Activated CD8-positive, alpha-beta T cell treated with anti-CD3 and anti-CD28 coated beads for 36 hours (primary cell): ENCODE results near the gene EFNA4. TPM values are rescaled to one million over a fixed set of nuclear protein-coding genes. Genes with fewer than 3 reads are reported as not detected.

Experiments
- ATAC-seq: fragments of 200-7000 bp; cut with Tn5 transposase; one replicate; pipeline ENCODE4 v1.10.0; 2021; ENCODE audit warnings: mild to moderate bottlenecking, moderate library complexity
- CTCF ChIA-PET: fragments of 350-600 bp; sonication (Branson Sonifier 250); formaldehyde crosslinking; loops from one replicate; lab custom pipeline; 2021; ENCODE audit warnings: antibody characterized with exemption; lab: Charles Lee
- POLR2A ChIA-PET: fragments of 350-600 bp; sonication (Branson Sonifier 250); formaldehyde crosslinking; loops from one replicate; lab custom pipeline; 2021; ENCODE audit warnings: antibody characterized with exemption; lab: Charles Lee
- DNase-seq: peaks from one replicate; pipeline ENCODE4 v3.0.0-alpha.2; 2020
- H3K27ac Mint-ChIP-seq: one replicate; pipeline ENCODE4 v1.8.0; 2021; ENCODE audit warnings: mild to moderate bottlenecking, mixed read lengths
- H3K27me3 Mint-ChIP-seq: one replicate; pipeline ENCODE4 v1.8.0; 2021; ENCODE audit warnings: mixed read lengths
- H3K36me3 Mint-ChIP-seq: one replicate; pipeline ENCODE4 v1.8.0; 2021; ENCODE audit warnings: low read depth, mixed read lengths
- H3K4me1 Mint-ChIP-seq: one replicate; pipeline ENCODE4 v1.8.0; 2021; ENCODE audit warnings: low read depth, mixed read lengths
- H3K4me3 Mint-ChIP-seq: one replicate; pipeline ENCODE4 v1.8.0; 2021; ENCODE audit warnings: mild to moderate bottlenecking, moderate library complexity, mixed read lengths
- H3K9me3 Mint-ChIP-seq: one replicate; pipeline ENCODE4 v1.8.0; 2021; ENCODE audit warnings: mixed read lengths
- CTCF ChIP-seq: fragments of 200-600 bp; IDR thresholded peaks from one replicate; pipeline ENCODE4 v1.8.0; 2022; ENCODE audit warnings: antibody characterized with exemption, mild to moderate bottlenecking
- intact Hi-C: fragments of 100-400 bp; cut with micrococcal nuclease; formaldehyde crosslinking; loops from one replicate; pipeline ENCODE4 v1.10.0; 2022
- total RNA-seq, 2 experiments: library from RNA; stranded (reverse); gene quantifications; one replicate each; pipeline ENCODE4 v1.2.3, GENCODE V29; 2021

The EFNA4 gene
- total RNA-seq, 2 experiments from 2014 or later: 7.1 to 7.8 TPM

- H3K36me3 Mint-ChIP-seq: no peaks in the 10 kb centered on the region
- ATAC-seq (no peak), DNase-seq (no peak)
- ChIA-PET CTCF (interaction anchor here (0.9 to 1.9 kb wide), 9 partner anchors 9 to 78 kb away, joined by 3 to 6 read pairs (median 4); partner anchors contain the start of genes ADAM15, FLAD1 and PYGO2), POLR2A (interaction anchor here (1.0 to 1.2 kb wide), 2 partner anchors 16 to 19 kb away, joined by 3 read pairs; no protein-coding TSS in a partner anchor)
- H3K9me3 Mint-ChIP-seq: no peaks in the 10 kb centered on the region
- H3K27me3 Mint-ChIP-seq: peaks cover 4% of the 10 kb centered on the region
- peaks cover 12% of the 10 kb centered on the region for H3K4me1 Mint-ChIP-seq
- TF ChIP-seq CTCF: no peak
- intact Hi-C loops: no loop called here
- no peak overlapping the region for H3K4me3 Mint-ChIP-seq
- no peak overlapping the region for H3K27ac Mint-ChIP-seq
Measured at GRCh38 chr1:155022136-155022926, 41.2 kb upstream of the EFNA4 start.

GRCh38 chr1:155022927-155023236 is 40.7 kb upstream of the EFNA4 start:
- Mint-ChIP-seq H3K27me3 (peaks cover 4% of the 10 kb centered on the region), H3K36me3 (no peaks in the 10 kb centered on the region), H3K4me1 (peaks cover 8% of the 10 kb centered on the region), H3K9me3 (no peaks in the 10 kb centered on the region), H3K27ac (no peak overlapping the region), H3K4me3 (no peak overlapping the region)
- DNase-seq (no peak), ATAC-seq (no peak)
- ChIA-PET CTCF (interaction anchor here (0.9 to 1.9 kb wide), 6 partner anchors 10 to 79 kb away, joined by 3 to 6 read pairs (median 4); partner anchors contain the start of genes FLAD1 and PYGO2), POLR2A (interaction anchor here (1.0 kb wide), 1 partner anchor 16 kb away, joined by 3 read pairs; no protein-coding TSS in a partner anchor)
- intact Hi-C loops: no loop called here
- no peak for TF ChIP-seq CTCF

- intact Hi-C loops: no loop called here
- ATAC-seq (no peak), DNase-seq (no peak)
- Mint-ChIP-seq H3K36me3 (no peaks in the 10 kb centered on the region), H3K27me3 (peaks cover 4% of the 10 kb centered on the region), H3K4me3 (no peak overlapping the region), H3K4me1 (peaks cover 6% of the 10 kb centered on the region), H3K9me3 (no peaks in the 10 kb centered on the region), H3K27ac (no peak overlapping the region)
- ChIA-PET CTCF (interaction anchor here (1.8 to 1.9 kb wide), 2 partner anchors 10 to 21 kb away, joined by 5 to 6 read pairs; no protein-coding TSS in a partner anchor), POLR2A (no interaction called here)
- no peak for TF ChIP-seq CTCF
Measured at GRCh38 chr1:155023627-155024026, 39.9 kb upstream of the EFNA4 start.

GRCh38 chr1:155024315-155024714 is 39.2 kb upstream of the EFNA4 start:
- ATAC-seq (no peak), DNase-seq (no peak)
- no peak overlapping the region for H3K4me3 Mint-ChIP-seq
- TF ChIP-seq CTCF: no peak
- no peak overlapping the region for H3K27ac Mint-ChIP-seq
- intact Hi-C loops: no loop called here
- H3K36me3 Mint-ChIP-seq: no peaks in the 10 kb centered on the region
- H3K4me1 Mint-ChIP-seq: peaks cover 3% of the 10 kb centered on the region
- peaks cover 4% of the 10 kb centered on the region for H3K27me3 Mint-ChIP-seq
- H3K9me3 Mint-ChIP-seq: no peaks in the 10 kb centered on the region
- CTCF ChIA-PET: no interaction called here
- POLR2A ChIA-PET: no interaction called here

GRCh38 chr1:155026154-155026553 is 37.4 kb upstream of the EFNA4 start:
- H3K36me3 Mint-ChIP-seq: no peaks in the 10 kb centered on the region
- ATAC-seq: no peak
- no peaks in the 10 kb centered on the region for H3K4me1 Mint-ChIP-seq
- no peak overlapping the region for H3K27ac Mint-ChIP-seq
- ChIA-PET CTCF (interaction anchor here (1.4 kb wide), 1 partner anchor 9 kb away, joined by 7 read pairs; no protein-coding TSS in a partner anchor), POLR2A (no interaction called here)
- no peak for TF ChIP-seq CTCF
- no peak for DNase-seq
- H3K27me3 Mint-ChIP-seq: peaks cover 2% of the 10 kb centered on the region
- H3K4me3 Mint-ChIP-seq: no peak overlapping the region
- intact Hi-C loops: no loop called here
- H3K9me3 Mint-ChIP-seq: no peaks in the 10 kb centered on the region
